Measurements from ENCODE around the gene ROGDI. TPM values are rescaled to one million over a fixed set of nuclear protein-coding genes. Genes with fewer than 3 reads are reported as not detected.
A peak's percentile ranks its signal among the peaks of the same experiment; 100 is the strongest.

The ROGDI gene
- total and polyA plus RNA-seq, 2 of the 13 experiments (the other 11 are each of a cell fraction or from before 2014, with no cell fraction given), result 19.2 to 42.1 TPM

DNA sequence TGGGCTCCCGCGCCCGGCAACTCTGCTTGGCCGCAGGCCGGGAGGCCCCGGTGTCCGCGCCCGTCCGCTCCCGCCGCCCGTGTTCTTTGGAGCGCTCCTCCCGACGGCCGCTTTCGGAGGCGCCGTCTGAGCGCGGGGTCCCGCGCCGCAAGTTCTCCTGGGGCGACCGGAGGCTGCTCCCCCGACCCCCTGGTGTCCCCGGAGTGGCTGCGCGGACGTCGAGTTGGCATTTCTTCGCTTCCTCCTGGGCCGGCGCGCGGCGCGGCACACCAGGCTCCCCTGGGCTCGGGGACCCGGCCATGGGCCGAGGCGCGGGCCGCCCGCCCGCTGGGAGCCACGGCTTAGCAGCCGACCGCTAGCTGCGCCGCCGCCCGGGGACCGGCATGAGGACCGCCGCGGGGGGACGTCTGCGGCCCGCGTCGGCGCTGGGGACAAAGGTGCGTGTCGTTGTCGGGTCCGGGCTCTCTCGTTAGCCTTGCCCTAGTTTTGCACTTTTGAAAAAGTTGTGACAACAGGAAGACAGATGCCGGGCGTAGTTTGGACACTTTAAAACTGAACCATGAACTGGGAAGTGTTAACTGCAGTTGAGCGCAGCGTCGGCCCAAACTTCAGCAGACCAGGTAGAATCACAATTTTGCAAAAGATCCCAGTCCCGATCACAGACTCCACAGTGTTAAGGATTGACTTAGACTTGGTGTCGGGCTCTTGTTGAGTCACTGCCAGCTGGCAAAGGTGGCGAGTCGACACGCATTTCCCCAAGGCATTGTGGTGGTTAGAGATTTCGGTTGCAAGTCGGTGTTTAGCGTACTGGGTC lies 45.5 kb upstream of the ROGDI start (continued):
- TF ChIP-seq ZNF569 (CRISPR knock-in tag; IDR thresholded peaks at IDR 0.05; ENCODE audit: borderline replicate concordance), result no peak
- no peak for TF ChIP-seq MEIS1 (CRISPR knock-in tag; IDR thresholded peaks at IDR 0.05; ENCODE audit: borderline replicate concordance)
- TF ChIP-seq ZNF619 (CRISPR knock-in tag; IDR thresholded peaks at IDR 0.05), result no peak
- TF ChIP-seq REL (CRISPR knock-in tag; conservative IDR thresholded peaks at IDR 0.05), result 0 out of 2 replicates have a peak, but pooled peaks have one; percentile 71
- TF ChIP-seq CHCHD3 (CRISPR knock-in tag; IDR thresholded peaks at IDR 0.05), result peak; percentile 50; the same call in 1 of the 2 replicates
- no peak for TF ChIP-seq SIN3A (IDR thresholded peaks at IDR 0.05; ENCODE audit: borderline replicate concordance, low read depth, low read length)
- no peak for TF ChIP-seq KLF16 (CRISPR knock-in tag; IDR thresholded peaks at IDR 0.05)
- TF ChIP-seq IKZF4 (CRISPR knock-in tag; IDR thresholded peaks at IDR 0.05; ENCODE audit: borderline replicate concordance, low read depth, not compliant biosample characterization), result peak; percentile 37
- no peak for TF ChIP-seq SP140L (CRISPR knock-in tag; IDR thresholded peaks at IDR 0.05; ENCODE audit: borderline replicate concordance)
- TF ChIP-seq ZNF256 (CRISPR knock-in tag; conservative IDR thresholded peaks at IDR 0.05), result no peak
- TF ChIP-seq POGK (CRISPR knock-in tag; conservative IDR thresholded peaks at IDR 0.05), result no peak
- TF ChIP-seq, protein P1, sequence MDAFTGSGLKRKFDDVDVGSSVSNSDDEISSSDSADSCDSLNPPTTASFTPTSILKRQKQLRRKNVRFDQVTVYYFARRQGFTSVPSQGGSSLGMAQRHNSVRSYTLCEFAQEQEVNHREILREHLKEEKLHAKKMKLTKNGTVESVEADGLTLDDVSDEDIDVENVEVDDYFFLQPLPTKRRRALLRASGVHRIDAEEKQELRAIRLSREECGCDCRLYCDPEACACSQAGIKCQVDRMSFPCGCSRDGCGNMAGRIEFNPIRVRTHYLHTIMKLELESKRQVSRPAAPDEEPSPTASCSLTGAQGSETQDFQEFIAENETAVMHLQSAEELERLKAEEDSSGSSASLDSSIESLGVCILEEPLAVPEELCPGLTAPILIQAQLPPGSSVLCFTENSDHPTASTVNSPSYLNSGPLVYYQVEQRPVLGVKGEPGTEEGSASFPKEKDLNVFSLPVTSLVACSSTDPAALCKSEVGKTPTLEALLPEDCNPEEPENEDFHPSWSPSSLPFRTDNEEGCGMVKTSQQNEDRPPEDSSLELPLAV (CRISPR knock-in tag; conservative IDR thresholded peaks at IDR 0.05; ENCODE audit: low read depth), result no peak
- no peak for TF ChIP-seq ARNT (IDR thresholded peaks at IDR 0.05)
- 0 out of 2 replicates have a peak, but pooled peaks have one; percentile 21 for TF ChIP-seq KDM2A (CRISPR knock-in tag; IDR thresholded peaks at IDR 0.05; ENCODE audit: borderline replicate concordance, low read depth)
- TF ChIP-seq, protein P2, sequence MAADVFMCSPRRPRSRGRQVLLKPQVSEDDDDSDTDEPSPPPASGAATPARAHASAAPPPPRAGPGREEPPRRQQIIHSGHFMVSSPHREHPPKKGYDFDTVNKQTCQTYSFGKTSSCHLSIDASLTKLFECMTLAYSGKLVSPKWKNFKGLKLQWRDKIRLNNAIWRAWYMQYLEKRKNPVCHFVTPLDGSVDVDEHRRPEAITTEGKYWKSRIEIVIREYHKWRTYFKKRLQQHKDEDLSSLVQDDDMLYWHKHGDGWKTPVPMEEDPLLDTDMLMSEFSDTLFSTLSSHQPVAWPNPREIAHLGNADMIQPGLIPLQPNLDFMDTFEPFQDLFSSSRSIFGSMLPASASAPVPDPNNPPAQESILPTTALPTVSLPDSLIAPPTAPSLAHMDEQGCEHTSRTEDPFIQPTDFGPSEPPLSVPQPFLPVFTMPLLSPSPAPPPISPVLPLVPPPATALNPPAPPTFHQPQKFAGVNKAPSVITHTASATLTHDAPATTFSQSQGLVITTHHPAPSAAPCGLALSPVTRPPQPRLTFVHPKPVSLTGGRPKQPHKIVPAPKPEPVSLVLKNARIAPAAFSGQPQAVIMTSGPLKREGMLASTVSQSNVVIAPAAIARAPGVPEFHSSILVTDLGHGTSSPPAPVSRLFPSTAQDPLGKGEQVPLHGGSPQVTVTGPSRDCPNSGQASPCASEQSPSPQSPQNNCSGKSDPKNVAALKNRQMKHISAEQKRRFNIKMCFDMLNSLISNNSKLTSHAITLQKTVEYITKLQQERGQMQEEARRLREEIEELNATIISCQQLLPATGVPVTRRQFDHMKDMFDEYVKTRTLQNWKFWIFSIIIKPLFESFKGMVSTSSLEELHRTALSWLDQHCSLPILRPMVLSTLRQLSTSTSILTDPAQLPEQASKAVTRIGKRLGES (CRISPR knock-in tag; IDR thresholded peaks at IDR 0.05; ENCODE audit: borderline replicate concordance), result no peak
- no peak for TF ChIP-seq KLF11 (CRISPR knock-in tag; IDR thresholded peaks at IDR 0.05)
- TF ChIP-seq RBAK (CRISPR knock-in tag; IDR thresholded peaks at IDR 0.05), result no peak
- TF ChIP-seq HIVEP1 (CRISPR knock-in tag; IDR thresholded peaks at IDR 0.05), result no peak
- TF ChIP-seq ZNF674 (CRISPR knock-in tag; IDR thresholded peaks at IDR 0.05; ENCODE audit: low read depth), result no peak
- no peak for TF ChIP-seq PCBP1 (IDR thresholded peaks at IDR 0.05; ENCODE audit: borderline replicate concordance, low read depth, low read length)
- TF ChIP-seq ZSCAN21 (CRISPR knock-in tag; IDR thresholded peaks at IDR 0.05; ENCODE audit: borderline replicate concordance), result peak; percentile 40
- TF ChIP-seq RAD21 (CRISPR knock-in tag; IDR thresholded peaks at IDR 0.05), result 0 out of 2 replicates have a peak, but pooled peaks have one; percentile 14
- TF ChIP-seq TCF7L2 (IDR thresholded peaks at IDR 0.05; ENCODE audit: low read depth, low read length), result no peak
- TF ChIP-seq ZNF629 (CRISPR knock-in tag; conservative IDR thresholded peaks at IDR 0.05), result no peak
